GM19455 (cell line): ENCODE measurements around the gene RERG.

Experiments
- ATAC-seq: cut with Tn5 transposase; IDR thresholded peaks from one replicate; pipeline ENCODE4 v1.9.1; 2021; ENCODE audit not compliant: unreplicated experiment

The RERG gene

DNA sequence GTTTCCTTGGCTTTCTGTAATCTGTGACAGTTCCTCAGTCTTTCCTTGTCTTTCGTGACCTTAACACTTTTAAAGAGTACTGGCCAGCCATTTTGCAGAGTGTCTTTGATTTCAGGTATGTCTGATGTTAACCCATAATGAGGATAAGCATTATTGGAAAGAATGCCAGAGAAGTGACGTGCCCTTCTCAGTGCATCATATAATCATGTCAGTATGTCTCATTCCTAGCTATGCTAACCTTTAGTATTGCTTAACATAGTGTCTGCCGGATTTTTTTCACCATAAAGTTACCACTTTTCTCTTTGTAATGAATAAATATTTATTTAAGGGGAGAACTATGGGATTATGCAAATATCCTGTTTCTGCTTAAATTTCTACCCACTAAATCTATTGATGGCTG is 28.5 kb downstream of the RERG start:
- ATAC-seq, result no peak

GRCh38 chr12:15188127-15188526 is 33.1 kb downstream of the RERG start:
- ATAC-seq, result no peak

GRCh38 chr12:15186597-15186996 is 34.6 kb downstream of the RERG start:
- no peak for ATAC-seq

DNA sequence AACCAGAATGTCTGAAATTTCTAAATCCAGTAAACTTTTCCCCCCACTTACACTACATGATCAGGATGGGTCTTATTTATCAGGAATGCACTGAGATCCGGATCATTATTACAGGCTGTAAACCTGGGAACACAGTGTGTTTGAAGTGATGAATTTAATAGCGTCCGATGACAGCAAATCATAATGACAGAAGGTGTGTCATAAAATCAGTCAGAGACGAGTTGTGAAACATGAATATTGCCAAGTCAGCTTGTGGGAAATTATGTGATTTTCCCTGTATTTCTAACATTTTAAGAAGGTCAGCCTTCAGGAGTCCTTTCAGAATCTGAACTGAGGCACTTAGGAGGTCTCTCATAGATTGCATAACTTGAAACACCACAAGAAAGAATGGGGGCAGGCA is 36.7 kb downstream of the RERG start:
- no peak for ATAC-seq

DNA sequence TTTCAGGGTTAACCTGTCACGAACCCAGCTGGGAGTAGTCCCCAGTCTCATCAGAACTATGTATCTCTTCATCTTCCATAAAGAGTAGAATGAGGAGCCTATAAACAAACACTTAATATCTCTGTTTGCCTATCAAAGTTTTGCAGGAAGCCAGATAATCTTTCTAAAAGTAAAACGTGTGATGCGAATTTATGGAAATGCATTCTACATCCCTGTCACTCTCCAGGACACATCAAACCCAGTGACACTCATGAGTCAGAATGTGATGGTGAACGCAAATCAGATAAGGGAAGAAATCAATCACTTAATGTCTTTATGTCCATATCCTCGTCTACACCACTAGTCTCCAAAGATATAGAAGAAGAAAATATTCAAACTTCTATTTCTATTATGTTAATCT is 37.4 kb downstream of the RERG start:
- no peak for ATAC-seq

GRCh38 chr12:15181017-15181683 is 40.1 kb downstream of the RERG start:
- ATAC-seq, result no peak

GRCh38 chr12:15180325-15180724 is 40.9 kb downstream of the RERG start:
- no peak for ATAC-seq

- ATAC-seq, result no peak
Measured at GRCh38 chr12:15179672-15180071, 41.5 kb downstream of the RERG start.

GRCh38 chr12:15173142-15173541 is 48.1 kb downstream of the RERG start:
- no peak for ATAC-seq

GRCh38 chr12:15172060-15172822 is 49.0 kb downstream of the RERG start:
- ATAC-seq, result no peak

DNA sequence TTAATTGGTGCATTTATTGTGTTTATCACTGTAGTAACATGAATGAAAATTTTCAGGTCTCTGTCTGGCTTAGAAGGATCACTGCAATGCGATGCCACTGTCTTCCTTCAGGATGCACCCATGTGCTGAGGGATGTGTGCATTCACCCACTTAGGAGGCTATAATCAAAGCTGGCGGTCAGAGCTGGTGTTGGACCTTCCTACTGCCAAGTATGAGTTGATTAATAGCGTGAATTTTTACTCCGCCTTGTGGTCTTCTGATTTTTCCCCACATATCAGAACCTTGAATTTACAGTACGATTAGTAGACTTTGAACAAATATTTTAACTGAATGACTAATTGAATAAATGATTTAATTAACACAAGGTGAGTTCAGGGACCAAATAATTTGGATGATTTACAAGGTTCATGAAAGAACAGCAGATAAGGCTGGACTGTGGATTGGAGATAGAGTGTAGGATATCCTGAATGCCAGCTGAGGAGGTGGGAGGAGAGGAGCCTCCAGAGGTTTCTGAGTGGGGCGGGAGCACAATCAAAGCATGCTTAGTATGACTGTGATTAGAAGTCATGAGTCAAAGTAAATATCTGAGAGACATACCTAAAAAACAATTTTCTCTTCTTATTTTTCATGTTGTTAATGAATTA is 50.1 kb downstream of the RERG start:
- ATAC-seq, result no peak

DNA sequence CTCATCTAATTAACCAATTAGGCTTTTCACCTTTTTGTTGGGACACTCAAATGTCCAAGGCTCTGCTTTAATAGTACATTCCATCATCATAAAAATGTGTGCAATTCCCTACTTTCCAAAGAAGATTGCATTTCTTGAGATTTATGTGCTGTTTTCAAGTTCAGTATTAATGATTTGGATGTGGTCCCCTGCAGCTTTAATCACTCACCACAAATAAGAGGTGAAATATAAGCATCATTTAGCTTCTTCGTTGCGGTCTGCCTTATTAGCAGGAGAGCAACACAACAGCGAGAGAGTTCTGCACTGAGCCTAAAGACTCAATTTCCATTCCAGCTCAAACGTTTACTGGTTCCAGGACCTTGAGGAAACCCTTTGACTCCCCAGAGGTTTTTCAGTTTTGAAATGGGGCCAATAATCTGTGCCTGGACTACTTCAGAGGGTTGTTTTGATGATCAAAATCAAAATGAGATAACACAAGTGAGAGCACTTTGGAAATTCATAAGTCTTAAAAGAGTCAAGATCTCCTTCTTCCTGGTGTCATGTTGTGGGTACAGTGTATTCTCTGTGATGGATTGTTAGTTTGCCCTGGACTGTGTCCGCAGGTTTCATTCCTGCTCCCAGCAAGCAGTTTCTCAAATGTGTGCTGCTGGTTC is 53.1 kb downstream of the RERG start:
- no peak for ATAC-seq

DNA sequence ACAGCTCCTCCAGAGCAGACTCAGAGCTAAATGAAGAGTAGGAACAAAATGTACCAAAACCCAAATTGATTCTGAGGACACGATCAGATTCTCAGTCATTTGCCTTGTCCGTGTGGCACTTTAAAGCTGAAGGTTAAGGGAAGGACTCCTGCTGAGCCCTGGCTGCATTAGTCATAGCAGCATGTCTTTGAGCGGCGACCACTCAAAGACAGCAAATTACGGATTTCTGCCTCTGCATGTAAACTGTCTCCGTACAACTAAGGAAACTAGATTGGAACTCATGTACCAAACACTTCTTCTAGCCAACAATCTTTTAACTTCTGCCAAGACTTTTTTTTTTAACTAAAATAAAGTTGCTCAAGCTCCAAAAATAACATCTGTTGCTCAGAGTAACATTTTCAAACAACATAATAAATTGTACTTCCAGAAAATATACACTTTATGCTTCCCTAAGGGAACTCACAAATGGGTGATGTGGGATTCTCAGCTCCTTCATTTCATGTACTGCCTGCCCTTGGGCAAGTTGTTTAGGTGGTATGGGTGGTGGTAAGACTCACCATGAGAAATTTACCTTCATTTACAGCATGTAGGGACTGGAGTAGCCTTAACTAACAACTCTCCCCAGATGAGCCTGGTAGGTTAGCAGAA is 56.1 kb downstream of the RERG start:
- ATAC-seq, result no peak

DNA sequence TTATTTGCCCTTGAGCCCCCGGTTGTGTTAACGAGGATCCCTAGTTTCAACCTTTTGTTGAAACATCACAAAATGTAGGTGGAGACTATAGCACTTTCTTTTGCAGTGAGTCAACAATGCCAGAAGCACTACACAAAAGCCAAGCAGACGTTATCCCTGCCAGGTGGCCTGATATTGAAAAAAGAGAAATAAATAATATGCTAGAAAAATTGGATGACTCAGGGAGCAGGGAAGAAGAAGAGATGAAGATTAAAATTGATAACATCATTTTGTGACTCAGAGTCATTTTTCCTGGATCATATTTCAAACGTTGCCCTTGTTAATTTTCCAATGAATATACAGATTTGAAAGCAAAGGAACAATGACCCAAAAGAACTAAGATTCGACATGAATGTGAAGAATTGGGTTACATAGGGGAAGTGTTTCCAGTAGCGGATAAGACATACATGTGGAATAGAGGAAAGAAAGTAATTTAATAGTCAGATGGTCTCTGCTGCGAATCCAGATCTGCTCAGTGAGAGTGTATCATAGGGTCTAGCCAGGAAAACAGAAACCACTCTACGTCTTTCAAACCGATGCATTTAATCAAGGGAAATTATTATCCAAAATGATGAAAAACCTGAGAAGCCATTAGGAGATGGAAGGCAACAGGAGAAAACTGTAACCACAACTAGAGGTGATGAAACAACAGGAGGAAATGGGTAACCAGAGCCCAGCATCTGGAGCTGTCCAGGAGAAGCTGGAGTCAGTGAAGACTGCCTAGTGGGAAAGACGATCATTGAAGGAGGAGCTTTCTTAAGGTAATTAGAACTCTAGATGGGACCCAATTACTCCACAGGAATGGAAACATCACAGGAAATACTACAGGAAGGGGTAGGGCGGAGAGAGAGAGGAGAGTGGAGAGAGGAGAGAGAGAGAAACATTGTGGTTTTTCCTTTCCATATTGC is 57.9 kb downstream of the RERG start:
- no peak for ATAC-seq

GRCh38 chr12:15158083-15158482 is 63.1 kb downstream of the RERG start:
- ATAC-seq, result no peak

DNA sequence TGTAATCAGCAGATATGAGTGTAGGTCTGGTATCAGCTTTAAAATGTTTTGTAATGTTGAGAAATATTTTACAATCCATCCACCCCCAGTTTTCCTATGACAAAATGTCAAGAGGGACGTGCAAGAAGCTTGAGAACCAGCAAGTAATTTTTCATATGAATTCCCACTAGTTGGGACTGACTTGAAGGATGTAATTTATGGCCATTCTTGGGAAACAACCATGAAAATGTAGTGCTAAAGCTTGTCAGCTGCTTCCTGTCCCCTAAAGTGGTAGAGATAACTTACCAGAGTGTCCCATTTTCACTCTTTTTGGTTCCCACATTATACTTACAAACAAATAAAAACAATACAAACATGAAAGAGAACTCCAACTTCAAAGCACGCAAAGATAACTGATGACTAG is 63.9 kb downstream of the RERG start:
- no peak for ATAC-seq

DNA sequence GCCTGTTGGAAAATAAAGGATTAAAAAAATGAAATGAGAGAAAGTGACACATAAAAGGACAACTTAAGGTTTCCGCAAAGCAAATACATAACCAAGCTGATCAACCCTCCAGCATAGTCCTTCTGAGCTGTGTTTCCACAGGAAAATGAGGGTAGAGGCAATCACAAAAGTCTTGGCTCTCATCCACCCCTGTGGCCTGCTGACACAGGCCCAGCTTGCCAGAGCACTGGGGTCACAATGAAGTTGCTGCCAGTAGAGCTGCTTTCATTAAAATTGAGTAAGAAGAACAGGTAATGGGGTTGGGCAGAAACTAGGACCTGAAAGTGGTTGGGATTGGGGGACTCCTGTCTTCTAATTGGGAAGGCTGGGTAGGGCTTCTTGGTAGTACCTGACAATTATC is 65.9 kb downstream of the RERG start:
- ATAC-seq, result no peak

DNA sequence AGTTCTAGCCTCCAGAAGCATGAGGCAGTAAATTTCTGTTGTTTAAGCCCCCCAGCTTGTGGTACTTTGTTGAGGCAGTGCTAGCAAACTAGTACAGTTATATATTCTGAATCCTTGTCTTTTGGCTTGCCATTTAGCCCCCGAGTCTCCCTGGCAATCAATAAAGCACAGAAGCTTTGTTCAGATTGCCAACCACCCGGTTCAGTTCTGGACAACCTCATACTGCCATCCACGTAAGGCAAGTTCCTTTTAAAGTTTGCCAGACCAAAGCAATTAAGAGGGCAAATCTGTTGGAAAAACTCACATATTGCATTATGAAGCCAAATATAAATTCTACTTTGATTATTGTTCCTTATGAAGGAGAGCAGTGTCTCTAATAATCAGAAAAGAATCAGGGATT is 67.1 kb downstream of the RERG start:
- ATAC-seq, result no peak

DNA sequence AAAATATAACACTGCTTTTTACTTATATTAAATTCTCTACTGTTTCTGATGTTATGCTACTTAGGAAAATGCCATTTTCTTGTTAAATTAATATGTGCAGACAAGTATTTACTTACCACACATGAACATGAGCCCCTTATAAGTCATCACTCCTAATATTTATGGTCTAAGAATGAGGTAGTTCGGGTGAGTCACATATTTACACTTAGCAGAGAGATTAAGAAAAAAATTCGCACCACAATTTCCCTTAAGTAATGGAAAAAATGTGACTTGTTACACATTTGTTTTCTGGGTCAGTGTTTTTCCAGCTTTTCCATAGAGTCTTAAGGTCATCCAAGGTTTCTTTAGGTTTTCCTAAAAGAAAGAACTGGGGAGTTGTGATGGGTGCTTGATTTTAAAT is 68.3 kb downstream of the RERG start:
- no peak for ATAC-seq

DNA sequence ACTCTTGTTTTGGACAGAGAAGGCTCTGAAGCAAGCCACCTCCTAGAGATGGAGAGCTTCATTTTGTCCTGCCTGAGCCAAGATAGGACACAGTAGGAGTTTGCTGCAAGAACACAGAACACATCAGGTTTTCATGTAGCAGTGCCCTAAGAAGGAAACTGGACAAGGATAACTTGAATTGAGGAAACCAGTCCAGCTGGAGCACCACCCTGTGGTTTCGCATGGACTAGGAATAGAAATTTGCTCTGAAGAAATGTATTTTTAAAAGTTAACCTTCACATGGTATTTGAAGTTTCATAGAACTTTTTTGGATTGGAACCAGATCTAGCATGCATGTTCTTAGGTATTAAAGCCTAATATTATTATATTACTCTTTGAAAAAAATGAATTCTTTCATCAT is 68.8 kb downstream of the RERG start:
- no peak for ATAC-seq
